ENCODE measurements around the gene B4GALT2.

B4GALT2 gene, protein sequence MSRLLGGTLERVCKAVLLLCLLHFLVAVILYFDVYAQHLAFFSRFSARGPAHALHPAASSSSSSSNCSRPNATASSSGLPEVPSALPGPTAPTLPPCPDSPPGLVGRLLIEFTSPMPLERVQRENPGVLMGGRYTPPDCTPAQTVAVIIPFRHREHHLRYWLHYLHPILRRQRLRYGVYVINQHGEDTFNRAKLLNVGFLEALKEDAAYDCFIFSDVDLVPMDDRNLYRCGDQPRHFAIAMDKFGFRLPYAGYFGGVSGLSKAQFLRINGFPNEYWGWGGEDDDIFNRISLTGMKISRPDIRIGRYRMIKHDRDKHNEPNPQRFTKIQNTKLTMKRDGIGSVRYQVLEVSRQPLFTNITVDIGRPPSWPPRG

GRCh38 chr1:43978551-43979260 is at the start of gene B4GALT2:
Gene B4GALT2, plus strand, starts transcription at chr1:43979210. Its CDS starts 1,951 bp downstream, at chr1:43981161.
- DNase-seq (ENCODE audit: low read depth, low spot score): no peak

GRCh38 chr1:43930168-43930948 is 48.7 kb upstream of the B4GALT2 start:
- DNase-seq (ENCODE audit: low read depth, low spot score): no peak

DNA sequence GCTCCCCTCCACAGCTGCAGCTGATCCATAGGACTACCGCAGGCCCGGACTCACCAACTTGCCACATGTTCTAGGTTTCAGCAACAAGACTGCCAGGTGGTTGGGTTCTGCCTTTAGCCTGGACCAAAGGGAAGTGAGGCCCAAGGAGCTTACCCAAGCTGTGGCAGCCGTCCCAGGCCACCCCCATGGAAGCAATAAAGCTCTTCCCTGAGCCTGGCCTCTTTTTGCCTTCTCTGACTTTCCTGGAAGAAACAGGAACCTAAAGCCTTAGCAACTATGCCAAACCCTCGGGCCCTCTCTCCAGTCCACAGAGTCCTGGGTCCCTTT is 48.1 kb upstream of the B4GALT2 start:
- DNase-seq (ENCODE audit: low read depth, low spot score): no peak

DNA sequence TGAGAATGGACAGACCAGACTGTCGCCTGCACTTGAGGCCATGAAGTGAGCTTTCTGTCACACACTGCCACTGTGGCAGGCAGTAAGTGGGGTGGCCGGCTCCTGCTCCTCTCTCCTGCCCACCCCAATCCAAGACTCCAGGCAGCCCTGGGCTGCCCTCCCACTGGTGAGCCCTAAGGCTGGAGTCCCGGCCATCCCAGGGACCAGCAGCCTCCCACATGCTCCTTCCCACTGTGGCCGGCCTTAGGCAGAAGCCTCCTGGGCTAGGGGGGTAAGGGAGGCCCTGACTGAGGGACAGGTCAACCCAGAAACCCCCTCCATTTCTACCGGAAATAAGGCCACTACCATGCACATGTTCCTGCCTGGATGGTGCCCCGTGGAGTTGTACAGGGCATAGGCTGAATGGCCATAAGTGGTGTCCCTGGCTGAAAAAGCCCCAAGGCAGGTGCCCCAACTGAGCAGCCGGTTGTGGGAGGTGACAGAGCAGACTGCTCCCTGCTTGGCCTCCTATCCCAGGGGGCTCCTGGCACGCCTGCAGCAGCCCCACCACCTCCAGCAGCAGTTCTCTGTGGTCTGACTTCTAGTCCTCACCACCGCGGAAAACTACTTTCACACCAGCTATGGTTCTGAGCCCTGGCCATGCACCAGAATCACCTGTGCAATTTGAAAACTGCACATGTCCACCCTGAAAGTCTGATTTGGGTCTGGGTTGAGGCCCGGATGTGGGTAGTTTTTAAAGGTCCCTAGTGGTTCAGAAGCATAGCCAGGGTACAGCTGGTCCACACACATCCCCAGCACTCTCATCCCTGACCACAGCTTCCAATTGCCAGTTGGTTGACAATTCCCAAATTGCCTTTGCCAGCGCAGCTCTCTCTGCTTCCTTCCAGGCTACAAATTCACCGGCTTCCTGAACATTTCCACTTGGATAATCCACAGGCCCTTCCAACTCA is 47.0 kb upstream of the B4GALT2 start:
- DNase-seq (ENCODE audit: low read depth, low spot score): no peak

GRCh38 chr1:43932786-43933385 is 46.1 kb upstream of the B4GALT2 start:
- DNase-seq (ENCODE audit: low read depth, low spot score): no peak

- no peak for DNase-seq (ENCODE audit: low read depth, low spot score)
These were observed 45.5 kb upstream of the B4GALT2 start, which contains the start of gene ARTN for GRCh38 chr1:43933386-43934100. Gene ARTN, plus strand, starts transcription at chr1:43933801. Its CDS starts 1,856 bp downstream, at chr1:43935657.

DNA sequence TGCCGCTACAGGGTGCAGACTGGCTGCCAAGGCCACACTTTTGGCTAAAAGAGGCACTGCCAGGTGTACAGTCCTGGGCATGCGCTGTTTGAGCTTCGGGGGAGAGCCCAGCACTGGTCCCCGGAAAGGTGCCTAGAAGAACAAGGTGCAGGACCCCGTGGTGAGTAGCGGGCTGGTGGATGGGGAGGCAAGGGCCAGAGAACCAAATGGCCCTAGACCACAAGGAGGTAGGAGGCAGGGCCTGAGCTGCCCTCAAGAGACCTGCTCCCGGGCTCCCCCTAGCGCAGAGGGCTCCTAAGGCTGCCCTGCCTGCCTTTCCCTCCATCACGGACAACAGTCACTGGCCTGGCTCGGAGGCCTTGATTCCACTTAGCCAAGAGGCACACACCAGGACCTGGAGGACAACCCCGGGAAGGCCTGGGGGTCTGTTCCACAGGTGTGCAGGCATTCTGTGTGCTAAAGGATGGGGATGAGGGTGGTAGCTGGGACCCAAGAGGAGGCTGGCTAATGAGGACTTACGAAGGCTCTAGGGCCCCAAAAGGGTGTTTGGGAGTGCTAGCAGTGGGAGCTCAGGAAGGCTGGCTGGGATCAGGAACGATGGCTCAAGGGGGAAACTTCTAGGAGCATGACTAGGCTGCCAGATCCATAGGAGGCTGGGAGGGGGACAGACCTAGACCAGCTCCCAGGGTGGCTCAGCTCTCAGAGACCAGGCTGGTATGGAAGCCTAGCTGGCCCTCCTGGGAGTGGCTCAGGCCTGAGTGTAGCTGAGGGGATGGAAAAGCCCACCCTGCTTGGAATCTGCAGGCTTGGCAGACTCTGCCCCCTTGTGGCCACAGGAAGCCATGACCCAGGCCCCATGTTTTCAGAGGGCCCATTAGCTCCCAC is 44.7 kb upstream of the B4GALT2 start:
- peak; percentile 16 for DNase-seq (ENCODE audit: low read depth, low spot score)

DNA sequence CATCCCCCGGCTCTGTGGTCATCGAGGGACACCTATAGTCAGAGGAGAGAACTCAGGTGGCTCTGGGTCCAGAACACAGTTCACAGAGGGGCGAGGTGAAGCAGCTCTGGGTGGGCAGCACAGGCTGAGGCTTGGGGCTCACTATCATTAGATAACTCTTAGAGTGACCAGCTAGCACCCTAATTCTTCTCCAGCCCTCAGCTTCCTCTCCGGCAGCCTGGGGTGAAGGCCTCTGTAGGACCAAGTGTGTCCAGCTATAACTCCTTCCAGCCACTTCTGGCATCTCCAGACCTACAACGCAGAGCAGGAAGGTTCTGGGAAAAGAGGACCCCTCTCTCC is 44.1 kb upstream of the B4GALT2 start:
- DNase-seq (ENCODE audit: low read depth, low spot score): no peak

DNA sequence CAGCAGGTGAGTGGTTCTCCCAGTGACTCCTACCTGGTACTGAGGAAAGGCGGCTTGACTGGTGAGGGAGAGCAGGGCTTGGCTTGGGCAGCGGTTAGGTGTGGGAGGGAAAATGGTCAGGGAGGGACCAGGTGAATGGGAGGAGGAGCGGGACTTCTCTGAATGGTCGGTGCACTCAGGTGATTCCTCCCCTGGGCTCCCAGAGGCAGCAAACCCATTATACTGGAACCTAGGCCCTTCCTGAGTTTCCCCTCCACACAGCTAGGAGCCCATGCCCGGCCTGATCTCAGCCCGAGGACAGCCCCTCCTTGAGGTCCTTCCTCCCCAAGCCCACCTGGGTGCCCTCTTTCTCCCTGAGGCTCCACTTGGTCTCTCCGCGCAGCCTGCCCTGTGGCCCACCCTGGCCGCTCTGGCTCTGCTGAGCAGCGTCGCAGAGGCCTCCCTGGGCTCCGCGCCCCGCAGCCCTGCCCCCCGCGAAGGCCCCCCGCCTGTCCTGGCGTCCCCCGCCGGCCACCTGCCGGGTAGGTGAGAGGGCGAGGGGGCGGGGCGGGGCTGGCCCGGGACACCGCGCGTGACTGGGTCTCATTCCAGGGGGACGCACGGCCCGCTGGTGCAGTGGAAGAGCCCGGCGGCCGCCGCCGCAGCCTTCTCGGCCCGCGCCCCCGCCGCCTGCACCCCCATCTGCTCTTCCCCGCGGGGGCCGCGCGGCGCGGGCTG is 43.1 kb upstream of the B4GALT2 start:
- DNase-seq (ENCODE audit: low read depth, low spot score): no peak

DNA sequence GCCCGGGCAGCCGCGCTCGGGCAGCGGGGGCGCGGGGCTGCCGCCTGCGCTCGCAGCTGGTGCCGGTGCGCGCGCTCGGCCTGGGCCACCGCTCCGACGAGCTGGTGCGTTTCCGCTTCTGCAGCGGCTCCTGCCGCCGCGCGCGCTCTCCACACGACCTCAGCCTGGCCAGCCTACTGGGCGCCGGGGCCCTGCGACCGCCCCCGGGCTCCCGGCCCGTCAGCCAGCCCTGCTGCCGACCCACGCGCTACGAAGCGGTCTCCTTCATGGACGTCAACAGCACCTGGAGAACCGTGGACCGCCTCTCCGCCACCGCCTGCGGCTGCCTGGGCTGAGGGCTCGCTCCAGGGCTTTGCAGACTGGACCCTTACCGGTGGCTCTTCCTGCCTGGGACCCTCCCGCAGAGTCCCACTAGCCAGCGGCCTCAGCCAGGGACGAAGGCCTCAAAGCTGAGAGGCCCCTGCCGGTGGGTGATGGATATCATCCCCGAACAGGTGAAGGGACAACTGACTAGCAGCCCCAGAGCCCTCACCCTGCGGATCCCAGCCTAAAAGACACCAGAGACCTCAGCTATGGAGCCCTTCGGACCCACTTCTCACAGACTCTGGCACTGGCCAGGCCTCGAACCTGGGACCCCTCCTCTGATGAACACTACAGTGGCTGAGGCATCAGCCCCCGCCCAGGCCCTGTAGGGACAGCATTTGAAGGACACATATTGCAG is 42.4 kb upstream of the B4GALT2 start:
- DNase-seq (ENCODE audit: low read depth, low spot score): no peak

- no peak for DNase-seq (ENCODE audit: low read depth, low spot score)
These were observed 41.7 kb upstream of the B4GALT2 start for GRCh38 chr1:43937179-43937865.

DNA sequence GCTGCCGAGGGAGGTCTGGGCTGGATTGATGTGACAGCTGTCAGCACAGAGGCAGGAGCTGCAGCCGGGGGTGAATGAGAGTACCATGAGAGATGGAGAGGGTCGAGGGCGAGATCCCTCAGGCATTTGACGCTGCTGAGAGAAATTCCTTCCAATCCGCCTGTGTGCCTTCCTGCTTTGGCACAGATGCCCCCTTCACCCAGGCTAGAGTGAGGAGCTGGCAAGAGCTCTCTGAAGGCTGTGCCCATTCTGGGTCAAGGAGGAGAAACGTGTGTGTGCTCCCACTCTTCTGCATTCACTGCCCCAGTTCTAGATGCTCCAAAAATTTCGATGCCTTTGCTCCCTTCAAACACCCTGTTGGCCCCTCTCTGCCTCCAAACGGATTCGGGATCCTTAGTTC is 40.6 kb upstream of the B4GALT2 start:
- no peak for DNase-seq (ENCODE audit: low read depth, low spot score)

- DNase-seq (ENCODE audit: low read depth, low spot score): no peak
These were observed 40.0 kb upstream of the B4GALT2 start for GRCh38 chr1:43938892-43939587.

DNA sequence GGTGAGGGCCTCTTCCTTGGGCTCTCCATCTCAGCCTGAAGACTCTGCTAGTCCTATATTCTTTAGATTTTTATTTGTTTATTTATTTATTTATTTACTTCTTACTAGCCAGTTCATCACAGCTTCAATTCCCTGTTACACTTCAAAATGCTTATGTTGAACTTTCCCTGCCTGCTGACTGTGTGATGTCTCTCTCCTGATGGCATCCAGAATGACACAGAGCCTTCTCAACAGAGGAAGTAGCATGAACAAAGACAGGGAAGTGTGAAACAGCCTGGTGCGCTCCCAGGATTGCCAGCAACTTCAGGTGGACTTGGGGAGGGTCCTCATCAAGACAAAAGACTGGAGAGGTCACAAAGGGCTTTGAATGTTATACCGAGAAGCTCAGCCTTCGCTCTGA is 36.6 kb upstream of the B4GALT2 start:
- no peak for DNase-seq (ENCODE audit: low read depth, low spot score)

DNA sequence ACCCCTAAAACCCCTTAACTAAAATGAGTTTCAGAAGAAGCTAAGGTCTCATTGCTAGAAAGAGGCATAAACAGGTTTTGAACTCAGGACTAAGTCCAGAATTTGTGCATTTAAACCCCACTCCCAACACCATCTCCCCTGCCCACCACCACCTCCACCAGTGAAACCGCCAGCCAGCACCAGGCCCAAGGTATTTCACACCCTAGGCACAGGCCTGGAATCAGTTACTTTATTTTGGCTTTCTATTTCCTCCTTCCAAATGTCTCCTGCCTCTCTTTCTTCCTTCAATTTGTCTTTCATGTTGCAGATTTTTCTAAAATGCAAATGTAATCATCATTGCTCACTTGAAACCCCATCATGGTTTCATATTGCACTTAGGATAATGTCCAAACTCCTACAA is 34.1 kb upstream of the B4GALT2 start:
- no peak for DNase-seq (ENCODE audit: low read depth, low spot score)

DNA sequence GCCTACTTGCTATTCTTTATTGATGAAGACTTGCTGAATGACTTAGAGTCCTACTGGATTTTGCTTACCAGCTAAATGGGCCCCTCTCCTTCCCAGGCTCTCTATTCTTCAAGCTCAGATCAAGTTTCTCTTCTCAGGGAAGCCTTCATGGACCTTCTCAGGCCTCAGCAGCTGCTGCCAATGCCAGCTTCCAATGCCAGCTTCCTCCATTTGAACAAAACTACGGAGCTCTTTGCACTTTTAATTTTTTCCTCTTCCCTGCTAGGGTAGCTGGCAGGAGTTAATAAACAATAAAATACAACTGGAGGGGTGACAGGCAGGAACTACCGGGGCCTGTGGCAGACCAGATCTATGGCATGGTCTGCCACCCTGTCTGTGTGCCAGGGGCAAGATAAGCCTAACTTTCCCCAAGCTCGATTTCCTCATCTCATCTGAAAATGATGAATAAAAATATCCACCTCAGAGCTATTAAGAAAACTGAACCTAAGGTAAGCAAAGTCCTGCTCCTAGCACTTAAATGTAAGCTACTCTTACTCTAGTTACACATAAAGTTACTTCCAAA is 33.3 kb upstream of the B4GALT2 start:
- no peak for DNase-seq (ENCODE audit: low read depth, low spot score)
